Endothelial cell of umbilical vein (primary cell): ENCODE results near the gene SHISA9. TPM values are rescaled to one million over a fixed set of nuclear protein-coding genes. Genes with fewer than 3 reads are reported as not detected.

ENCODE experiments used
- BruUV-seq: library from RNA; stranded (reverse); fragments of 400-500 nt; replicated peaks from 2 replicates; lab custom pipeline; 2021; lab: Mats Ljungman, UMichigan
- CTCF ChIA-PET: fragments of 300-600, 350-600 bp; sonication (Branson Sonifier 250); formaldehyde crosslinking; loops from one replicate; lab custom pipeline; 2021; ENCODE audit warnings: antibody characterized with exemption, inconsistent platforms; lab: Charles Lee
- POLR2A ChIA-PET: fragments of 300-600, 350-600 bp; sonication (Branson Sonifier 250); formaldehyde crosslinking; loops from one replicate; lab custom pipeline; 2021; ENCODE audit warnings: antibody characterized with exemption, inconsistent platforms; lab: Charles Lee
- DNase-seq: peaks from one replicate; pipeline ENCODE4 v3.0.0-alpha.2; 2011; ENCODE audit warnings: low read depth, low spot score
- FAIRE-seq: peaks from 2 replicates; lab custom pipeline; 2011; peaks lifted over from hg19 to GRCh38; lab: Jason Lieb, UNC
- H2AFZ ChIP-seq: 2 replicates; pipeline ENCODE4 v1.6.0; 2012; ENCODE audit warnings: low read depth, low read length, control low read depth, inconsistent platforms
- H3K27ac ChIP-seq: 2 replicates; pipeline ENCODE4 v1.5.1; 2011; ENCODE audit warnings: low read depth, mild to moderate bottlenecking, control low read depth, low read length, moderate library complexity; ENCODE audit not compliant: insufficient read depth
- H3K27me3 ChIP-seq, 2 experiments: 2 replicates each; pipeline versions ENCODE4 v1.6.0 to v1.6.1; 2011; ENCODE audit warnings: low read length in 2 of 2, mixed read lengths in 1 of 2; ENCODE audit not compliant: control insufficient read depth in 2 of 2, insufficient read depth in 2 of 2
- H3K36me3 ChIP-seq, 2 experiments: 2 replicates in 1 of 2; 3 replicates in 1 of 2; pipeline ENCODE4 v1.5.1; 2011; ENCODE audit warnings: low read length in 2 of 2, mild to moderate bottlenecking in 1 of 2, moderate library complexity in 1 of 2; ENCODE audit not compliant: control insufficient read depth in 2 of 2, insufficient read depth in 2 of 2; ENCODE audit errors: extremely low read depth in 1 of 2
- H3K4me1 ChIP-seq: 3 replicates; pipeline ENCODE4 v1.5.1; 2011; ENCODE audit warnings: mild to moderate bottlenecking, low read length; ENCODE audit not compliant: control insufficient read depth, insufficient read depth; ENCODE audit errors: extremely low read depth
- H3K4me2 ChIP-seq: 2 replicates; pipeline ENCODE4 v1.6.1; 2011; ENCODE audit warnings: low read length, control low read depth, mixed read lengths; ENCODE audit not compliant: insufficient read depth
- H3K4me3 ChIP-seq, 3 experiments: fragments of 200-600 bp in 1 of 3; sonication (generic), shearing (Covaris generic) in 1 of 3; replicated peaks in 1 of 3; 2 replicates each; pipeline ENCODE4 v1.5.1; 2011 to 2016; ENCODE audit warnings: control low read depth in 3 of 3, low read length in 3 of 3, mild to moderate bottlenecking in 2 of 3, inconsistent platforms in 1 of 3, low read depth in 1 of 3, moderate library complexity in 1 of 3; ENCODE audit not compliant: insufficient read depth in 1 of 3
- H3K79me2 ChIP-seq: 2 replicates; pipeline ENCODE4 v1.6.0; 2012; ENCODE audit warnings: low read length, inconsistent platforms; ENCODE audit not compliant: control insufficient read depth, insufficient read depth
- H3K9ac ChIP-seq: replicated peaks from 2 replicates; pipeline ENCODE3; 2011; ENCODE audit warnings: low read length, control low read depth; ENCODE audit not compliant: insufficient read depth; ENCODE audit errors: extremely low read depth
- H3K9me1 ChIP-seq: replicated peaks from 3 replicates; pipeline ENCODE4 v1.6.0; 2011; ENCODE audit warnings: mild to moderate bottlenecking, low read length; ENCODE audit not compliant: control insufficient read depth, insufficient read depth; ENCODE audit errors: extremely low read depth
- H3K9me3 ChIP-seq: replicated peaks from 2 replicates; pipeline ENCODE4 v1.5.1; 2012; ENCODE audit warnings: low read length, inconsistent platforms; ENCODE audit not compliant: control insufficient read depth, insufficient read depth
- H4K20me1 ChIP-seq: replicated peaks from 2 replicates; pipeline ENCODE3; 2011; ENCODE audit warnings: mild to moderate bottlenecking, low read length; ENCODE audit not compliant: control insufficient read depth, insufficient read depth; ENCODE audit errors: extremely low read depth
- CTCF ChIP-seq, 2 donors: IDR thresholded peaks; 1 replicate in 1 of 2; 2 replicates in 1 of 2; pipeline ENCODE4 v1.5.1; 2011; ENCODE audit warnings: low read length in 2 of 2, mild to moderate bottlenecking in 2 of 2, moderate library complexity in 2 of 2, control low read depth in 1 of 2, inconsistent platforms in 1 of 2, low read depth in 1 of 2; ENCODE audit not compliant: insufficient read depth in 1 of 2; ENCODE audit errors: extremely low read depth in 1 of 2
- EZH2 ChIP-seq: IDR thresholded peaks from 2 replicates; pipeline ENCODE4 v1.6.1; 2012; ENCODE audit warnings: borderline replicate concordance, low read depth, mild to moderate bottlenecking, moderate library complexity, low read length, inconsistent platforms; ENCODE audit not compliant: severe bottlenecking
- FOS ChIP-seq: IDR thresholded peaks from 2 replicates; pipeline ENCODE4 v1.6.1; 2011; ENCODE audit warnings: mild to moderate bottlenecking, low read length, moderate library complexity, borderline replicate concordance; ENCODE audit not compliant: insufficient read depth
- GATA2 ChIP-seq: IDR thresholded peaks from 2 replicates; pipeline ENCODE4 v1.7.0; 2011; ENCODE audit warnings: low read depth, mild to moderate bottlenecking, moderate library complexity, mixed read lengths, low read length; ENCODE audit not compliant: insufficient read length, insufficient read depth
- JUN ChIP-seq: IDR thresholded peaks from 2 replicates; pipeline ENCODE4 v1.6.1; 2011; ENCODE audit warnings: borderline replicate concordance, low read depth; ENCODE audit not compliant: insufficient read length, insufficient read depth
- MAX ChIP-seq: IDR thresholded peaks from 2 replicates; pipeline ENCODE4 v1.6.1; 2011; ENCODE audit not compliant: insufficient read depth, insufficient read length
- MYC ChIP-seq: IDR thresholded peaks from one replicate; pipeline ENCODE4 v1.6.1; 2011; ENCODE audit warnings: mild to moderate bottlenecking, low read depth, low read length
- POLR2A ChIP-seq: IDR thresholded peaks from 2 replicates; pipeline ENCODE4 v1.6.1; 2012; ENCODE audit warnings: low read depth, mild to moderate bottlenecking, control low read depth, low read length
- POLR2AphosphoS5 ChIP-seq: IDR thresholded peaks from 2 replicates; pipeline ENCODE4 v1.6.1; 2012; ENCODE audit warnings: low read depth, mild to moderate bottlenecking, control low read depth, low read length, moderate library complexity; ENCODE audit not compliant: insufficient read depth
- dilution Hi-C: fragments of 300-500 bp; cut with MboI; formaldehyde crosslinking; loops from one replicate; pipeline ENCODE4 v1.15.0; 2019; ENCODE audit warnings: low sequenced_read_pairs; ENCODE audit not compliant: extremely low pct_ligation_motif_present
- intact Hi-C: fragments of 100-400 bp; cut with micrococcal nuclease; formaldehyde crosslinking; loops from one replicate; pipeline ENCODE4 v1.10.0; 2022
- polyA plus RNA-seq, 4 experiments: library from polyadenylated mRNA; depleted of rRNA in 3 of 4; stranded (reverse) in 3 of 4; unstranded in 1 of 4; fragments of >200 nt; gene quantifications; 2 replicates each; pipeline versions ENCODE4 v1.2.1 to v1.2.3, GENCODE V29; 2011 to 2012; ENCODE audit warnings: missing spikeins in 1 of 4
- total RNA-seq: library from RNA; stranded (reverse); gene quantifications from 2 replicates; pipeline ENCODE4 v1.2.3, GENCODE V29; 2021

Gene SHISA9
- total and polyA plus RNA-seq, 2 donors (not counting 3 experiments of a cell fraction or from before 2014, with no cell fraction given) = not detected

- intact Hi-C loops (no loop called here), dilution Hi-C loops (no loop called here)
- CTCF ChIA-PET = no interaction called here
- no peak for FAIRE-seq
- H3K9me3 ChIP-seq = peaks cover 5% of the 10 kb centered on the region
- no peak for DNase-seq
- no peaks in the 10 kb centered on the region for H3K36me3 ChIP-seq
- TF ChIP-seq MYC = no peak
- no peak for TF ChIP-seq POLR2A
- TF ChIP-seq EZH2 = no peak
- TF ChIP-seq JUN = no peak
- TF ChIP-seq POLR2AphosphoS5 = no peak
- no peak for TF ChIP-seq FOS
- no peak for TF ChIP-seq CTCF (IDR thresholded peaks at IDR 0.05; ENCODE audit: extremely low read depth in 1 of 2, insufficient read depth in 1 of 2, low read depth in 1 of 2, low read length in 2 of 2)
- TF ChIP-seq GATA2 = no peak
- no peak for TF ChIP-seq MAX
- no peak overlapping the region for H3K9ac ChIP-seq
- H3K4me3 ChIP-seq = no peak overlapping the region
- no TSS peak for BruUV-seq
- no peak overlapping the region for H2AFZ ChIP-seq
- no peaks in the 10 kb centered on the region for H3K79me2 ChIP-seq
- POLR2A ChIA-PET = no interaction called here
- H3K4me2 ChIP-seq = no peak overlapping the region
- no peaks in the 10 kb centered on the region for H4K20me1 ChIP-seq
- H3K27ac ChIP-seq = no peak overlapping the region
- H3K9me1 ChIP-seq = no peaks in the 10 kb centered on the region
- H3K4me1 ChIP-seq = no peaks in the 10 kb centered on the region
- H3K27me3 ChIP-seq = no peaks in the 10 kb centered on the region
Observed at GRCh38 chr16:13061691-13062090, 160.3 kb downstream of the SHISA9 start.
